Fibroblast of lung (primary cell): ENCODE data around the gene CCDC158.

ENCODE experiments used
- EZH2 ChIP-seq: IDR thresholded peaks from 2 replicates; pipeline ENCODE4 v1.5.1; 2012; ENCODE audit warnings: low read length, control low read depth, mild to moderate bottlenecking; ENCODE audit errors: missing control alignments
- TF ChIP-seq, protein P1 (sequence below), 2 donors: IDR thresholded peaks in 1 of 2; conservative IDR thresholded peaks in 1 of 2; 1 replicate in 1 of 2; 2 replicates in 1 of 2; pipeline ENCODE4 v1.5.1; 2011 to 2012; ENCODE audit warnings: low read length in 2 of 2, control low read depth in 1 of 2, inconsistent platforms in 1 of 2, low read depth in 1 of 2, mild to moderate bottlenecking in 1 of 2

DNA sequence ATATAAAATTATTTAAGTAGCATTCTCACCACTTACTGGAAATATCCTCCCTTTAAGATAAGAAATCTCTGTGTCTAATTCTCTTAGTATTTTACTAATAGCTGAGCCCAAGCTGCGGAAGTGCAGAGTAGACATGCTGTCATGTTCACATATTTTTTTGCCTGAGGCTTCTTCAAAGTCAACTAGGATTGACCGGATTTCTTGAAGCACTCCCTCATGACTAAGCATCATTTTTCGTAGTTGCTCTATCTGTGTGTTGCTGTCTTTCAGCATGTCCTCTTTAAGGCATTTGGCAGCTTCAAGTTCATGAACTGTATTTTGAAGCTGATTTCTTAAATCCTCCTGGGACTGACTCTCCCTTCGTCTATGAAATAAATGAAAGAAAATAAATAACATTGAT, 36.9 kb downstream of the CCDC158 start:
- TF ChIP-seq, protein P1, sequence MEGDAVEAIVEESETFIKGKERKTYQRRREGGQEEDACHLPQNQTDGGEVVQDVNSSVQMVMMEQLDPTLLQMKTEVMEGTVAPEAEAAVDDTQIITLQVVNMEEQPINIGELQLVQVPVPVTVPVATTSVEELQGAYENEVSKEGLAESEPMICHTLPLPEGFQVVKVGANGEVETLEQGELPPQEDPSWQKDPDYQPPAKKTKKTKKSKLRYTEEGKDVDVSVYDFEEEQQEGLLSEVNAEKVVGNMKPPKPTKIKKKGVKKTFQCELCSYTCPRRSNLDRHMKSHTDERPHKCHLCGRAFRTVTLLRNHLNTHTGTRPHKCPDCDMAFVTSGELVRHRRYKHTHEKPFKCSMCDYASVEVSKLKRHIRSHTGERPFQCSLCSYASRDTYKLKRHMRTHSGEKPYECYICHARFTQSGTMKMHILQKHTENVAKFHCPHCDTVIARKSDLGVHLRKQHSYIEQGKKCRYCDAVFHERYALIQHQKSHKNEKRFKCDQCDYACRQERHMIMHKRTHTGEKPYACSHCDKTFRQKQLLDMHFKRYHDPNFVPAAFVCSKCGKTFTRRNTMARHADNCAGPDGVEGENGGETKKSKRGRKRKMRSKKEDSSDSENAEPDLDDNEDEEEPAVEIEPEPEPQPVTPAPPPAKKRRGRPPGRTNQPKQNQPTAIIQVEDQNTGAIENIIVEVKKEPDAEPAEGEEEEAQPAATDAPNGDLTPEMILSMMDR (conservative IDR thresholded peaks at IDR 0.05 in 1 of 2, IDR thresholded peaks at IDR 0.05 in 1 of 2; ENCODE audit: low read depth in 1 of 2, low read length in 2 of 2): no peak
- TF ChIP-seq EZH2: no peak
